Measurements from ENCODE around the gene FCER1G.
"Not testable (repeated sequence)": the region's sequence is repeated elsewhere in the genome, so short reads cannot be mapped to it uniquely, and the experiment has no call there.

GRCh38 chr1:161255302-161255701 is 40.2 kb downstream of the FCER1G start:
- TF ChIP-seq CTCF (IDR thresholded peaks at IDR 0.05); POLR2AphosphoS5 (IDR thresholded peaks at IDR 0.05; ENCODE audit: insufficient read depth in 1 of 2, low read depth in 1 of 2): not testable (repeated sequence)
